H1 (cell line): ENCODE measurements around the gene RAD50. TPM values are rescaled to one million over a fixed set of nuclear protein-coding genes. Genes with fewer than 3 reads are reported as not detected.

Experiments used
- CHD7 ChIP-seq: fragments of 300-600 bp; sonication (generic); IDR thresholded peaks from 2 replicates; pipeline ENCODE4 v1.7.1; 2012; ENCODE audit warnings: low read length, moderate library complexity, mild to moderate bottlenecking, inconsistent platforms; ENCODE audit not compliant: insufficient replicate concordance
- JUND ChIP-seq: IDR thresholded peaks from 2 replicates; pipeline ENCODE4 v1.6.1; 2011; ENCODE audit warnings: mild to moderate bottlenecking, improper control_type of control experiment, low read length
- MAFK ChIP-seq: IDR thresholded peaks from 2 replicates; pipeline ENCODE4 v1.6.1; 2012; ENCODE audit warnings: low read depth, mild to moderate bottlenecking, improper control_type of control experiment, low read length
- POLR2AphosphoS5 ChIP-seq: IDR thresholded peaks from 2 replicates; pipeline ENCODE4 v1.6.1; 2011; ENCODE audit warnings: low read depth, low read length
- SIRT6 ChIP-seq: IDR thresholded peaks from one replicate; pipeline ENCODE4 v1.7.1; 2012; ENCODE audit warnings: low read length, inconsistent platforms
- SIX5 ChIP-seq: IDR thresholded peaks from 2 replicates; pipeline ENCODE4 v1.6.1; 2011; ENCODE audit warnings: mild to moderate bottlenecking, low read depth, low read length
- SRF ChIP-seq: IDR thresholded peaks from 2 replicates; pipeline ENCODE4 v1.6.1; 2011; ENCODE audit warnings: mild to moderate bottlenecking, low read depth, low read length, moderate library complexity
- TBP ChIP-seq: IDR thresholded peaks from 2 replicates; pipeline ENCODE4 v1.6.1; 2011; ENCODE audit warnings: low read depth, low read length, improper control_type of control experiment
- polyA plus RNA-seq, 7 experiments: library from polyadenylated mRNA; depleted of rRNA in 3 of 7; stranded (reverse) in 5 of 7; unstranded in 2 of 7; fragments of >200 nt in 5 of 7; fragments of 200-250 nt in 2 of 7; gene quantifications; 1 replicate in 5 of 7; 2 replicates in 1 of 7; 4 replicates in 1 of 7; pipeline versions ENCODE4 v1.2.1 to v1.2.3, GENCODE V29; 2011 to 2013; ENCODE audit warnings: missing spikeins in 2 of 7, mixed read lengths in 2 of 7
- total RNA-seq: library from RNA; stranded (reverse); fragmentation: NEBNext Ultra II Directional; extraction: Animal tissue kit (Norgen Biotek cat#: 25700); gene quantifications from 2 replicates; pipeline ENCODE4 v1.2.1, GENCODE V29; 2021

RAD50 gene
- total and polyA plus RNA-seq, 2 of the 8 experiments (the other 6 are each of a cell fraction or from before 2014, with no cell fraction given), result 10.1 to 39.4 TPM

- TF ChIP-seq CHD7 (no peak), POLR2AphosphoS5 (no peak), SRF (no peak), TBP (no peak), MAFK (no peak), SIRT6 (no peak), JUND (no peak), SIX5 (no peak)
Measured at GRCh38 chr5:132607095-132607494, 50.3 kb downstream of the RAD50 start (continued).
